ENCODE measurements around the gene IMMP2L.

DNA sequence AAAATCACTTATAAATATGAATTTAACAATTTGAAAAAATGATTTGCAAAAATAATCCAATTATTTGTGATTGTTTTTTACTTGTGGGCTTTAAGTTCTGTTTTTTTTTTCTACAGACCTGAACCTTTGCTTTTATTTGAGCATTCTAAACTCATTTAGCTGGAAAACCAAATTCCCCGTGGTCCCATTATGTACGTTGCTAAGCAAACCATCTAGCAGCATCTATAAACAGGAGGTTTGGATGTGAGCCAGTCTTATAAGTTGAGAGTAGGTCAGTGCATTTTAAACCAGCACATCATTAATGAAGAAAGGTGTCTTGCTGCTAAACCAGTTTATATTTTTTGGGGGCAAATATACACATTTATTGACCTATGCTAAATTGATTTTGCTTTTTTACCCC is 394.1 kb downstream of the IMMP2L start:
- TF ChIP-seq, protein P1, sequence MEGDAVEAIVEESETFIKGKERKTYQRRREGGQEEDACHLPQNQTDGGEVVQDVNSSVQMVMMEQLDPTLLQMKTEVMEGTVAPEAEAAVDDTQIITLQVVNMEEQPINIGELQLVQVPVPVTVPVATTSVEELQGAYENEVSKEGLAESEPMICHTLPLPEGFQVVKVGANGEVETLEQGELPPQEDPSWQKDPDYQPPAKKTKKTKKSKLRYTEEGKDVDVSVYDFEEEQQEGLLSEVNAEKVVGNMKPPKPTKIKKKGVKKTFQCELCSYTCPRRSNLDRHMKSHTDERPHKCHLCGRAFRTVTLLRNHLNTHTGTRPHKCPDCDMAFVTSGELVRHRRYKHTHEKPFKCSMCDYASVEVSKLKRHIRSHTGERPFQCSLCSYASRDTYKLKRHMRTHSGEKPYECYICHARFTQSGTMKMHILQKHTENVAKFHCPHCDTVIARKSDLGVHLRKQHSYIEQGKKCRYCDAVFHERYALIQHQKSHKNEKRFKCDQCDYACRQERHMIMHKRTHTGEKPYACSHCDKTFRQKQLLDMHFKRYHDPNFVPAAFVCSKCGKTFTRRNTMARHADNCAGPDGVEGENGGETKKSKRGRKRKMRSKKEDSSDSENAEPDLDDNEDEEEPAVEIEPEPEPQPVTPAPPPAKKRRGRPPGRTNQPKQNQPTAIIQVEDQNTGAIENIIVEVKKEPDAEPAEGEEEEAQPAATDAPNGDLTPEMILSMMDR (optimal IDR thresholded peaks at IDR 0.05 in 1 of 3, IDR thresholded peaks at IDR 0.05 in 1 of 3, conservative IDR thresholded peaks at IDR 0.05 in 1 of 3; ENCODE audit: extremely low read depth in 1 of 3, insufficient read depth in 2 of 3, low read length in 3 of 3) = no peak
- TF ChIP-seq EZH2 (IDR thresholded peaks at IDR 0.05; ENCODE audit: low read length) = no peak

Measured in keratinocyte (primary cell).